Mucosa of descending colon (tissue), 3 donors: ENCODE measurements around the gene ADD1. TPM values are rescaled to one million over a fixed set of nuclear protein-coding genes. Genes with fewer than 3 reads are reported as not detected.

Source experiments
- ATAC-seq: fragments of 200-7000 bp; cut with Tn5 transposase; one replicate; pipeline ENCODE4 v1.9.1; 2020; ENCODE audit warnings: mild to moderate bottlenecking, moderate library complexity
- DNase-seq, 3 donors: peaks; one replicate each; pipeline ENCODE4 v3.0.0-alpha.2; 2020
- H3K36me3 ChIP-seq: fragments of 200-600 bp; one replicate; pipeline ENCODE4 v1.8.0; 2021; ENCODE audit warnings: low read depth, mild to moderate bottlenecking
- H3K4me1 ChIP-seq: fragments of 200-600 bp; one replicate; pipeline ENCODE4 v1.8.0; 2021; ENCODE audit warnings: low read depth, mild to moderate bottlenecking
- H3K4me3 ChIP-seq: fragments of 200-600 bp; one replicate; pipeline ENCODE4 v1.8.0; 2021; ENCODE audit warnings: mild to moderate bottlenecking
- H3K9me3 ChIP-seq: fragments of 200-600 bp; one replicate; pipeline ENCODE4 v1.8.0; 2021; ENCODE audit warnings: mild to moderate bottlenecking
- CTCF ChIP-seq: fragments of 200-600 bp; IDR thresholded peaks from one replicate; pipeline ENCODE4 v1.8.0; 2022; ENCODE audit warnings: antibody characterized with exemption, mild to moderate bottlenecking
- intact Hi-C, 2 donors: fragments of 100-400 bp; cut with DNase I in 1 of 2; cut with micrococcal nuclease in 1 of 2; formaldehyde crosslinking; loops; one replicate each; pipeline versions ENCODE4 v1.11.0 to v1.11.1; 2022; cut with DNase I, micrococcal nuclease
- total RNA-seq, 3 donors: library from RNA; stranded (reverse); fragmentation: NEBNext Ultra II Directional in 2 of 3; extraction: Animal tissue kit (Norgen Biotek cat#: 25700) in 2 of 3; gene quantifications; one replicate each; pipeline versions ENCODE4 v1.2.1 to v1.2.4, GENCODE V29; 2021 to 2023
- donor health status: DM: no; HTN: no; CAD: no; lungs with moderate emphysema.
- donor health status: DM: no; HTN: no; CAD: no.
- donor health status: DM: no; HTN: yes; CAD: no.

The ADD1 gene
- total RNA-seq, 3 donors from 2014 or later = 201 to 373 (median 261) TPM

DNA sequence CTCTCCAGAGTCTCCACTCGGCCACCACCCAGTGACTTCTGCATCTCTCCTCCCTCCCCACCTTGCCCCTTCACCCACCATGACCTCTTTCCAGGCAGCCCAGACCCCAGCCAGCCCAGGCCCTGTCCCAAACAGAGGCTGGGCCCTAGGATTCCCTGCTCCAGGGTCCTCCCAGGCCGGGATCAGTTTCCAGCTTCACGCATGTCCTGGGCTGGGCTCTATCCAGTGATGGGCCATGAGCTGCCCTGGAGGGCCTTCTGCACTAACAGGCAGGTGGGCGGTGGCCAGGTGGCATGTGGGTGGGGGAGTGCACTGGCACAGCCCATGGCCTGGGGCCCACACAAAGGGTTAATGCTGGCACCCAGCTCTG lies 20.4 kb upstream of the ADD1 start:
- ATAC-seq (no peak), DNase-seq (peak in 2 of 3 donors; percentile 20 to 41)
- Histone ChIP-seq H3K4me1 (no peaks in the 10 kb centered on the region), H3K4me3 (no peak overlapping the region), H3K36me3 (peaks cover 3% of the 10 kb centered on the region), H3K9me3 (no peaks in the 10 kb centered on the region)
- intact Hi-C loops = no loop called here
- TF ChIP-seq CTCF = no peak

GRCh38 chr4:2823671-2824328 lies 19.8 kb upstream of the ADD1 start:
- Histone ChIP-seq H3K9me3 (no peaks in the 10 kb centered on the region), H3K36me3 (peaks cover 3% of the 10 kb centered on the region), H3K4me1 (no peaks in the 10 kb centered on the region), H3K4me3 (no peak overlapping the region)
- intact Hi-C loops = no loop called here
- DNase-seq (peak in 1 of 3 donors; percentile 9), ATAC-seq (no peak)
- no peak for TF ChIP-seq CTCF

DNA sequence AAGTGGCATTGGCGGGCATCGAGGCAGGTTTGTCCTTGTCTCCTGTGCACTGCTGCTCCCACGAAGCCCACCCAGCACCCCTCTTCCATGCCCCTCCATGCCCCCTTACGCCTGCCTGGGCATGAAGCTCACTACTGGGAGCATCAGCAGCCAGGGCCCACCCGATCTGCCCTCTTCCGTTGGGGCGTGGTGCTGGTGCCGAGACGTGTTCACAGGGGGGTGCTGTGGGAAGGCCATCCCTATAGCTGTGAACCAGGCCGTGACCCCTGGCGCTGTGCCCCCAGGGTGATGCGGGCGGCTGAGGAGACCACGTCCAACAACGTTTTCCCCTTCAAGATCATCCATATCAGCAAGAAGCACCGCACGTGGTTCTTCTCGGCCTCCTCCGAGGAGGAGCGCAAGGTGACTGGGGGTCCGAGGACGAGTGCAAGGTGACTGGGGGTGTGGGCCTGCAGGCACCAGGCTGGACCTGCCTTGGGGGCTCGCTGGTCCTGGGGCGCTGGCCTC lies 19.3 kb upstream of the ADD1 start:
- peaks cover 3% of the 10 kb centered on the region for H3K36me3 ChIP-seq
- H3K4me1 ChIP-seq = no peaks in the 10 kb centered on the region
- TF ChIP-seq CTCF = no peak
- H3K4me3 ChIP-seq = no peak overlapping the region
- DNase-seq (peak in 2 of 3 donors; percentile 23 to 47), ATAC-seq (no peak)
- intact Hi-C loops = no loop called here
- no peaks in the 10 kb centered on the region for H3K9me3 ChIP-seq

- DNase-seq (peak in 2 of 3 donors; percentile 19 to 44), ATAC-seq (no peak)
- no peaks in the 10 kb centered on the region for H3K4me1 ChIP-seq
- H3K9me3 ChIP-seq = no peaks in the 10 kb centered on the region
- no peak for TF ChIP-seq CTCF
- H3K4me3 ChIP-seq = no peak overlapping the region
- intact Hi-C loops = no loop called here
- peaks cover 3% of the 10 kb centered on the region for H3K36me3 ChIP-seq
Observed at GRCh38 chr4:2824836-2825381, 18.7 kb upstream of the ADD1 start.

DNA sequence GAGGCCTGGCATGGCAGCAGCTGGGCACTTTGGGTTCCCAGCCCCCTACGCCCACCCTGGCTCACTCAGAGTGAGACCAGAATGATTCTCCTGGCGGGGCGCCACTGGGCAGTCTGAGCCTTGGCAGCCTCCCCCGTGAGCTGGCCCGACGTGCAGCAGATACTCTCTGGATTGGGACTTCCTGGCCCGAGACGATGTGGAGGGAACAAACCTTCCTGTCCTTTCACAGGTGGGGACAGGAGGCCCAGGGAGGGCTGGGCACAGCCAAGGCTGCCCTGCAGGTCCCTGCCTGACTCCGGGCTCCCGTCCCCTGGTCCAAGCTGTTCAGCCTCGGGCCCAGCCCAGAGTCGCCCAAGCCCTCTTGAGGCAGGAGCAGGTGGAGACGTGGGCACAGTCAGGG lies 17.9 kb upstream of the ADD1 start:
- intact Hi-C loops = no loop called here
- ATAC-seq (no peak), DNase-seq (peak in 2 of 3 donors; percentile 25 to 36)
- Histone ChIP-seq H3K4me3 (no peak overlapping the region), H3K36me3 (peaks cover 3% of the 10 kb centered on the region), H3K9me3 (no peaks in the 10 kb centered on the region), H3K4me1 (no peaks in the 10 kb centered on the region)
- no peak for TF ChIP-seq CTCF
